DND-41 (cell line): Measurements from ENCODE around the gene KCNH3.

Experiments used
- CTCF ChIP-seq: IDR thresholded peaks from 2 replicates; pipeline ENCODE4 v1.5.1; 2012; ENCODE audit warnings: borderline replicate concordance, low read length, moderate library complexity, mild to moderate bottlenecking; ENCODE audit not compliant: poor library complexity, severe bottlenecking; ENCODE audit errors: extremely low read depth
- EZH2 ChIP-seq: IDR thresholded peaks from 3 replicates; pipeline ENCODE4 v1.6.1; 2012; ENCODE audit warnings: borderline replicate concordance, low read depth, mild to moderate bottlenecking, moderate library complexity, low read length, inconsistent platforms; ENCODE audit not compliant: severe bottlenecking

DNA sequence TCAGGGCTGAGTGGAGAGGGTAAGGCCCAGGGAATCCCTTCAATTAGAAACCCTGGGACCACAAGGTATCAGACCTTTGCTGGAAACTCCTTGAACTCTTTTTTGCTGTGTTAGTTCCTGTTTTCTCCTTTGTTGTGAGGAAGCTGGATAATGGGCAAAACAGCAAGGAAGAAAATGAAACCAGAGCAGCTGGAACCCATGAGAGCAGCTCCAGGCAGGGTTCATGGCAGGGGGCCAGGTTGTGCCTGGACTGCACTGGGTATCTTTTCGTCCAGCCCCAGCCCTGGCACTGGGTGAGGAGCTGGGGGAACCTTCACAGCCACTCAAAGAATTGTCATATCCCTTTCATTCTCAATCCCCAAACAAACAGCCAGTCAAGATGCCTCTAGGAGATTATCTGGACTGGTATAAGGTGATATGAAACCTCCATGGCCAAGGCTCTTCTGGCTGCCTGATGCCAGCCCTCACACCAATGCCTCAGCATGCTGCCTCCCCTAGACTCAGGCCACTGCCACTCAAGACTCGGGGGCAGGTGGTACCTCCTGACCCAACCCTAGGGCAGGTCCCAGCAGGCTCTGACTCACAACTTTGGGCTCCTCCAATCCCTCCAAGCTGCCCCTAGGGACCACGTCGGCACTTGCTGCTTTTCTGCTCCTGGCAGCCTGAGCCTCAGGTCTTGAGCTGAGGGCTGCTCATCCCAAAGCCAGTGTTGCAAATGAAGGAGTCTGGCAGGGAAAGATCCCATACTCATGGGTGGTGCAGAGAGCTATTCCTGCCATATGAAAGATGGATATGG is 50.1 kb downstream of the KCNH3 start:
- TF ChIP-seq CTCF (no peak), EZH2 (no peak)
